ENCODE data around the gene CEP131.

DNA sequence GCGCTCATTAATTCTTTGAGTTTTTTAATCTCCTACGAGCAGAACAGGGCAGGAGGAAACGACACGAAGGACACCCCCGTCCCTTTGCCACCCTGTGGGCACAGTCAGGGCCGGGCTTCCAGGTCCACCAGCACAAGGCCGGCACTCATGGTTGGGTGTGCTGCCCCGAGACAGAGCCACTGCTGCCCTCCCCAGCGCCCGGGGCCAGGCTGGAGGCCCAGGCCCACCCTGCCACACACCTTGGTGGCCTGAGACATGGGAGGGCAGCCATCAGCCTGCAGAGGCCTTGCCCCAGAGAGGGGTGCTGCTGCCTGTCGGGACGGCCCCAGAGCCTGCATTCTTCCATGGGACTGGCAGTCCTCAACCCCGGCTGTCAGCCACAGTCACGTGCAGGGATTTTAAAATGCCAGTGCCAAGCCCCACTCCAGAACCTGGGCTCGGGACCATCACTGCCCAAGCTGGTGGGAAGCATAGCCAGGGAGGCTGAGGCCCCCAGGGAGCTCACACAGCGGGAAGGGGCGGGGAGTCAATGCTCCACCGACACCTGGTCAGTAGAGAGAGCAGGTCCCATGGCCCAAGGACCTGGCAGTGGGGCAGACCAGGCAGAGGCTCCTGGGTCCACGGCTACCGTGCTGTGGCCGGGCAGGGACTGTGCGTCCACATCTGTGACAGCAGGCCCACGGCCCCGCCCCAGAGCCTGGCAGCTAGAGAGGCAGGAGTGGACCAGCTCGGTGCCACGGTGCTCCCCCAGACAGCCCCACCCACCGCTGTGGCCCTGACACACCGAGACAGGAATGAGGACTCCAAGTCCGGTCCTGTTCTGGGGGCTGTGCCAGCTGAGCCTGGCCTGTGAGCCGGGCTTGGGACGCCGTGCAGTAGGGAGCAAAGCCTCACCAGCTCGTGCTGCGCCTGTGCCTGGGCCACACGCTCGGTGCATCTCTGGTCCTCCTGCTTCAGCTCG, 27.5 kb downstream of the CEP131 start:
- TF ChIP-seq HES2 (IDR thresholded peaks at IDR 0.05): no peak
- TF ChIP-seq, protein P1, sequence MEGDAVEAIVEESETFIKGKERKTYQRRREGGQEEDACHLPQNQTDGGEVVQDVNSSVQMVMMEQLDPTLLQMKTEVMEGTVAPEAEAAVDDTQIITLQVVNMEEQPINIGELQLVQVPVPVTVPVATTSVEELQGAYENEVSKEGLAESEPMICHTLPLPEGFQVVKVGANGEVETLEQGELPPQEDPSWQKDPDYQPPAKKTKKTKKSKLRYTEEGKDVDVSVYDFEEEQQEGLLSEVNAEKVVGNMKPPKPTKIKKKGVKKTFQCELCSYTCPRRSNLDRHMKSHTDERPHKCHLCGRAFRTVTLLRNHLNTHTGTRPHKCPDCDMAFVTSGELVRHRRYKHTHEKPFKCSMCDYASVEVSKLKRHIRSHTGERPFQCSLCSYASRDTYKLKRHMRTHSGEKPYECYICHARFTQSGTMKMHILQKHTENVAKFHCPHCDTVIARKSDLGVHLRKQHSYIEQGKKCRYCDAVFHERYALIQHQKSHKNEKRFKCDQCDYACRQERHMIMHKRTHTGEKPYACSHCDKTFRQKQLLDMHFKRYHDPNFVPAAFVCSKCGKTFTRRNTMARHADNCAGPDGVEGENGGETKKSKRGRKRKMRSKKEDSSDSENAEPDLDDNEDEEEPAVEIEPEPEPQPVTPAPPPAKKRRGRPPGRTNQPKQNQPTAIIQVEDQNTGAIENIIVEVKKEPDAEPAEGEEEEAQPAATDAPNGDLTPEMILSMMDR (IDR thresholded peaks at IDR 0.05): no peak
- no peak for TF ChIP-seq NPAS2 (CRISPR knock-in tag; IDR thresholded peaks at IDR 0.05; ENCODE audit: borderline replicate concordance)
- TF ChIP-seq, protein P2, sequence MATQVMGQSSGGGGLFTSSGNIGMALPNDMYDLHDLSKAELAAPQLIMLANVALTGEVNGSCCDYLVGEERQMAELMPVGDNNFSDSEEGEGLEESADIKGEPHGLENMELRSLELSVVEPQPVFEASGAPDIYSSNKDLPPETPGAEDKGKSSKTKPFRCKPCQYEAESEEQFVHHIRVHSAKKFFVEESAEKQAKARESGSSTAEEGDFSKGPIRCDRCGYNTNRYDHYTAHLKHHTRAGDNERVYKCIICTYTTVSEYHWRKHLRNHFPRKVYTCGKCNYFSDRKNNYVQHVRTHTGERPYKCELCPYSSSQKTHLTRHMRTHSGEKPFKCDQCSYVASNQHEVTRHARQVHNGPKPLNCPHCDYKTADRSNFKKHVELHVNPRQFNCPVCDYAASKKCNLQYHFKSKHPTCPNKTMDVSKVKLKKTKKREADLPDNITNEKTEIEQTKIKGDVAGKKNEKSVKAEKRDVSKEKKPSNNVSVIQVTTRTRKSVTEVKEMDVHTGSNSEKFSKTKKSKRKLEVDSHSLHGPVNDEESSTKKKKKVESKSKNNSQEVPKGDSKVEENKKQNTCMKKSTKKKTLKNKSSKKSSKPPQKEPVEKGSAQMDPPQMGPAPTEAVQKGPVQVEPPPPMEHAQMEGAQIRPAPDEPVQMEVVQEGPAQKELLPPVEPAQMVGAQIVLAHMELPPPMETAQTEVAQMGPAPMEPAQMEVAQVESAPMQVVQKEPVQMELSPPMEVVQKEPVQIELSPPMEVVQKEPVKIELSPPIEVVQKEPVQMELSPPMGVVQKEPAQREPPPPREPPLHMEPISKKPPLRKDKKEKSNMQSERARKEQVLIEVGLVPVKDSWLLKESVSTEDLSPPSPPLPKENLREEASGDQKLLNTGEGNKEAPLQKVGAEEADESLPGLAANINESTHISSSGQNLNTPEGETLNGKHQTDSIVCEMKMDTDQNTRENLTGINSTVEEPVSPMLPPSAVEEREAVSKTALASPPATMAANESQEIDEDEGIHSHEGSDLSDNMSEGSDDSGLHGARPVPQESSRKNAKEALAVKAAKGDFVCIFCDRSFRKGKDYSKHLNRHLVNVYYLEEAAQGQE (IDR thresholded peaks at IDR 0.05): no peak
- TF ChIP-seq POLR2A (IDR thresholded peaks at IDR 0.05; ENCODE audit: low read length): no peak
- TF ChIP-seq JUN (IDR thresholded peaks at IDR 0.05): no peak
- no peak for TF ChIP-seq CEBPB (IDR thresholded peaks at IDR 0.05)
- TF ChIP-seq ZFP36 (IDR thresholded peaks at IDR 0.05; ENCODE audit: borderline replicate concordance, partially characterized antibody): no peak
- no peak for TF ChIP-seq CHD2 (IDR thresholded peaks at IDR 0.05; ENCODE audit: low read length, partially characterized antibody)
- no peak for TF ChIP-seq RFX5 (IDR thresholded peaks at IDR 0.05)
- no peak for TF ChIP-seq HMGXB4 (CRISPR knock-in tag; IDR thresholded peaks at IDR 0.05; ENCODE audit: borderline replicate concordance)
- TF ChIP-seq SMC3 (IDR thresholded peaks at IDR 0.05): no peak
- TF ChIP-seq ELK1 (IDR thresholded peaks at IDR 0.05; ENCODE audit: low read depth, low read length): no peak
- TF ChIP-seq E2F6 (IDR thresholded peaks at IDR 0.05; ENCODE audit: borderline replicate concordance, low read depth): no peak

Data from A549 (cell line).